K562 (cell line): ENCODE results near the gene COL9A3. TPM values are rescaled to one million over a fixed set of nuclear protein-coding genes. Genes with fewer than 3 reads are reported as not detected.

Experiments
- ATAC-seq: fragments of 200-7000 bp; cut with Tn5 transposase; 3 replicates; pipeline ENCODE4 v1.9.1; 2020; ENCODE audit warnings: moderate library complexity
- BruUV-seq: library from RNA; stranded (reverse); fragments of 400-500 nt; replicated peaks from 2 replicates; lab custom pipeline; 2021; lab: Mats Ljungman, UMichigan
- CTCF ChIA-PET: fragments of 300-600 bp; formaldehyde crosslinking; extraction: SDS; loops from one replicate; lab custom pipeline; 2021; ENCODE audit warnings: low intra/inter-chr PET ratio; lab: Yijun Ruan, JAX
- POLR2A ChIA-PET: fragments of 300-600, 350-650 bp; sonication (Branson Sonifier 250); formaldehyde crosslinking; extraction: SDS; loops from one replicate; lab custom pipeline; 2021; ENCODE audit warnings: antibody characterized with exemption, inconsistent platforms; lab: Yijun Ruan, JAX
- DNase-seq, 4 experiments: peaks; one replicate each; pipeline versions ENCODE4 v3.0.0 to v3.0.0-alpha.2; 2011 to 2018; ENCODE audit warnings: low spot score in 3 of 4, mixed read lengths in 3 of 4; ENCODE audit errors: extremely low read depth in 1 of 4
- FAIRE-seq: peaks from 2 replicates; lab custom pipeline; 2011; peaks lifted over from hg19 to GRCh38; lab: Jason Lieb, UNC
- H2AFZ ChIP-seq: 2 replicates; pipeline ENCODE4 v1.6.0; 2011; ENCODE audit warnings: low read depth, low read length, control low read depth, inconsistent platforms
- H3K27ac ChIP-seq: fragments of 200-600 bp; 3 replicates; pipeline ENCODE4 v1.8.0; 2011; ENCODE audit warnings: low read depth, mild to moderate bottlenecking, control low read depth, inconsistent platforms, low read length, moderate library complexity, mixed read lengths; ENCODE audit errors: extremely low read depth
- H3K27me3 ChIP-seq, 2 experiments: fragments of 300-600 bp in 1 of 2; 2 replicates in 1 of 2; 3 replicates in 1 of 2; pipeline versions ENCODE4 v1.6.0 to v1.8.0; 2011; ENCODE audit warnings: inconsistent platforms in 2 of 2, low read length in 2 of 2, mild to moderate bottlenecking in 1 of 2, mixed read lengths in 1 of 2, moderate library complexity in 1 of 2; ENCODE audit not compliant: control insufficient read depth in 2 of 2, insufficient read depth in 2 of 2
- H3K36me3 ChIP-seq: fragments of 300-600 bp; 3 replicates; pipeline ENCODE4 v1.8.0; 2011; ENCODE audit warnings: mild to moderate bottlenecking, low read length, inconsistent platforms; ENCODE audit not compliant: control insufficient read depth, insufficient read depth
- H3K4me1 ChIP-seq, 2 experiments: fragments of 200-600 bp in 1 of 2; replicated peaks in 1 of 2; 2 replicates in 1 of 2; 3 replicates in 1 of 2; pipeline versions ENCODE4 v1.5.1 to v1.8.0; 2011; ENCODE audit warnings: inconsistent platforms in 2 of 2, low read length in 2 of 2, mild to moderate bottlenecking in 1 of 2, mixed read lengths in 1 of 2, moderate library complexity in 1 of 2; ENCODE audit not compliant: control insufficient read depth in 2 of 2, insufficient read depth in 2 of 2
- H3K4me2 ChIP-seq: 2 replicates; pipeline ENCODE4 v1.6.1; 2011; ENCODE audit warnings: low read length, control low read depth, inconsistent platforms, mixed read lengths; ENCODE audit not compliant: insufficient read depth
- H3K4me3 ChIP-seq: fragments of 200-600 bp; sonication (generic), shearing (Covaris generic); 2 replicates; pipeline ENCODE4 v1.5.1; 2016; ENCODE audit warnings: control low read depth, inconsistent platforms
- H3K79me2 ChIP-seq: fragments of 200-600 bp; 3 replicates; pipeline ENCODE4 v1.8.0; 2011; ENCODE audit warnings: low read length, inconsistent platforms; ENCODE audit not compliant: control insufficient read depth, insufficient read depth
- H3K9ac ChIP-seq, 2 experiments: 2 replicates each; pipeline versions ENCODE4 v1.6.0 to v1.6.1; 2011; ENCODE audit warnings: low read depth in 2 of 2, low read length in 2 of 2, control low read depth in 1 of 2, inconsistent platforms in 1 of 2, mild to moderate bottlenecking in 1 of 2, mixed read lengths in 1 of 2; ENCODE audit not compliant: insufficient read depth in 1 of 2
- H3K9me1 ChIP-seq: one replicate; pipeline ENCODE4 v1.6.0; 2011; ENCODE audit warnings: inconsistent platforms, mild to moderate bottlenecking, low read length, moderate library complexity; ENCODE audit not compliant: control insufficient read depth, insufficient read depth
- H3K9me3 ChIP-seq: replicated peaks from 2 replicates; pipeline ENCODE4 v1.5.1; 2011; ENCODE audit warnings: low read depth, low read length, inconsistent platforms; ENCODE audit not compliant: control insufficient read depth, insufficient read depth
- H4K20me1 ChIP-seq: replicated peaks from 2 replicates; pipeline ENCODE4 v1.6.1; 2011; ENCODE audit warnings: low read length, inconsistent platforms, mixed read lengths; ENCODE audit not compliant: control insufficient read depth, insufficient read depth
- DDX20 ChIP-seq: fragments of 450-650 bp; IDR thresholded peaks from 2 replicates; pipeline ENCODE4 v1.6.1; 2016; ENCODE audit warnings: missing genetic modification characterization, low read depth, mild to moderate bottlenecking, missing compliant biosample characterization, moderate library complexity
- EP300 ChIP-seq: IDR thresholded peaks from 2 replicates; pipeline ENCODE4 v1.6.1; 2012; ENCODE audit warnings: low read length, improper control_type of control experiment
- ETS2 ChIP-seq: IDR thresholded peaks from 2 replicates; pipeline ENCODE4 v1.6.1; 2016; ENCODE audit warnings: borderline replicate concordance, missing genetic modification characterization, mild to moderate bottlenecking, moderate library complexity, missing compliant biosample characterization; ENCODE audit not compliant: poor library complexity, severe bottlenecking
- RAD51 ChIP-seq: fragments of 450-650 bp; IDR thresholded peaks from 2 replicates; pipeline ENCODE4 v1.7.1; 2016; ENCODE audit warnings: low read depth, mild to moderate bottlenecking, borderline replicate concordance
- WGBS: fragments of 100-300 bp; shearing (Covaris generic); methylation state at CpG from one replicate; pipeline ENCODE4 v1.1.6; 2016; ENCODE audit warnings: low coverage, mixed read lengths; ENCODE audit not compliant: insufficient coverage; ENCODE audit errors: missing lambda C conversion rate; 5-methylcytosine and 5-hydroxymethylcytosine counted together
- in situ Hi-C: fragments of 300-500 bp; cut with MboI; formaldehyde crosslinking; loops from 4 replicates; pipeline ENCODE4 v1.15.0; 2018; ENCODE audit warnings: inconsistent platforms, mixed read lengths
- intact Hi-C: fragments of 100-400 bp; cut with micrococcal nuclease; formaldehyde crosslinking; loops from 2 replicates; pipeline ENCODE4 v1.14.2; 2022
- polyA plus RNA-seq, 8 experiments: library from polyadenylated mRNA; depleted of rRNA in 4 of 8; stranded (reverse) in 5 of 8; unstranded in 3 of 8; fragments of >200 nt; fragmentation: Nextera tagmentation in 2 of 8; fragmentation: Illumina TruSeq in 1 of 8; extraction: Ambion mirVana in 2 of 8; extraction: Trizol in 1 of 8; gene quantifications; 2 replicates each; pipeline versions ENCODE4 v1.2.1 to v1.2.3, GENCODE V29; 2011 to 2014; ENCODE audit warnings: inconsistent platforms in 1 of 8, missing spikeins in 1 of 8
- total RNA-seq, 7 experiments: library from RNA; depleted of rRNA in 6 of 7; stranded (reverse); fragments of >200 nt in 6 of 7; fragmentation: Illumina TruSeq in 2 of 7; extraction: Trizol in 2 of 7; gene quantifications; 2 replicates each; pipeline versions ENCODE4 v1.2.1 to v1.2.3, GENCODE V29; 2011 to 2021; ENCODE audit warnings: low replicate concordance in 1 of 7
- TF ChIP-seq, protein P1 (sequence below): fragments of 250-450 bp; sonication (Bioruptor Pico); IDR thresholded peaks from 2 replicates; pipeline ENCODE4 v1.9.0; 2021; ENCODE audit warnings: mild to moderate bottlenecking
- TF ChIP-seq, protein P2 (sequence below), 2 experiments: fragments of 450-650 bp; IDR thresholded peaks; 2 replicates each; pipeline ENCODE4 v1.6.1; 2016; ENCODE audit warnings: mild to moderate bottlenecking in 2 of 2, borderline replicate concordance in 1 of 2, low read depth in 1 of 2, moderate library complexity in 1 of 2

The COL9A3 gene
- total and polyA plus RNA-seq, 9 of the 15 experiments (the other 6 are each of a cell fraction or from before 2014, with no cell fraction given): 0.14 to 3.6 (median 0.88) TPM; not detected in 1

DNA sequence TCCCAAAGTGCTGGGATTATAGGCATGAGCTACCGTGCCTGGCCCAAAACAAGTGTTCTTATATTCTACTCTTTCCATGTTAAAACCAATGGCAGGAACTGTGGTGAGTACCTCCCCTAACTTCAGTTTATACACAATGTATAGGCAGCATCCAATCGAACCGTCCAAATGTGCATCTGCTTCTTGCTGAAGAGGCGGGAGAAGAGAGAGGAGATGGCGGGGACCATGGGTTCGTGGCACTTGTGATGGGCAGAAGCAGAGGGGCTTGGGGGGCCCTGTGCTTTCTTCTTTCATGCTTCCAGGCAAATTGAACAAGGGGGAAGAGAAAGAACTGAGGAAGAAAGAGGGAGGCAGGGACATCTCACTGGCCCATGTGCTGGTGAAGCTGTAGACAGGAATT, 56.0 kb downstream of the COL9A3 start:
- Histone ChIP-seq H3K36me3 (no peaks in the 10 kb centered on the region), H3K4me3 (no peak overlapping the region), H3K4me2 (peak overlapping the region; percentile 60; the same call in 1 of the 2 replicates), H3K9me3 (no peaks in the 10 kb centered on the region), H3K4me1 (peaks cover 21 to 40% of the 10 kb centered on the region in 2 experiments), H3K79me2 (no peaks in the 10 kb centered on the region), H3K27me3 (no peaks in the 10 kb centered on the region), H2AFZ (no peak overlapping the region), H3K9ac (no peak overlapping the region), H3K27ac (no peak overlapping the region), H4K20me1 (no peaks in the 10 kb centered on the region), H3K9me1 (no peaks in the 10 kb centered on the region)
- POLR2A ChIA-PET: interaction anchor here (0.6 to 1.9 kb wide), 3 partner anchors 11 to 353 kb away, joined by 3 to 10 read pairs (median 4); partner anchors contain the start of gene TCFL5
- DNase-seq (no peak), ATAC-seq (no peak), FAIRE-seq (no peak)
- CTCF ChIA-PET: interaction anchor here (0.7 kb wide), 1 partner anchor 135 kb away, joined by 3 read pairs; no protein-coding TSS in a partner anchor
- WGBS: 66% methylated on average over 6 of the region's 6 CpGs
- BruUV-seq: no TSS peak
- TF ChIP-seq, protein P1, sequence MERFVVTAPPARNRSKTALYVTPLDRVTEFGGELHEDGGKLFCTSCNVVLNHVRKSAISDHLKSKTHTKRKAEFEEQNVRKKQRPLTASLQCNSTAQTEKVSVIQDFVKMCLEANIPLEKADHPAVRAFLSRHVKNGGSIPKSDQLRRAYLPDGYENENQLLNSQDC (CRISPR knock-in tag): no peak
- no peak for TF ChIP-seq EP300
- no peak for TF ChIP-seq ETS2
- no peak for TF ChIP-seq DDX20 (tag)
- TF ChIP-seq, protein P2, sequence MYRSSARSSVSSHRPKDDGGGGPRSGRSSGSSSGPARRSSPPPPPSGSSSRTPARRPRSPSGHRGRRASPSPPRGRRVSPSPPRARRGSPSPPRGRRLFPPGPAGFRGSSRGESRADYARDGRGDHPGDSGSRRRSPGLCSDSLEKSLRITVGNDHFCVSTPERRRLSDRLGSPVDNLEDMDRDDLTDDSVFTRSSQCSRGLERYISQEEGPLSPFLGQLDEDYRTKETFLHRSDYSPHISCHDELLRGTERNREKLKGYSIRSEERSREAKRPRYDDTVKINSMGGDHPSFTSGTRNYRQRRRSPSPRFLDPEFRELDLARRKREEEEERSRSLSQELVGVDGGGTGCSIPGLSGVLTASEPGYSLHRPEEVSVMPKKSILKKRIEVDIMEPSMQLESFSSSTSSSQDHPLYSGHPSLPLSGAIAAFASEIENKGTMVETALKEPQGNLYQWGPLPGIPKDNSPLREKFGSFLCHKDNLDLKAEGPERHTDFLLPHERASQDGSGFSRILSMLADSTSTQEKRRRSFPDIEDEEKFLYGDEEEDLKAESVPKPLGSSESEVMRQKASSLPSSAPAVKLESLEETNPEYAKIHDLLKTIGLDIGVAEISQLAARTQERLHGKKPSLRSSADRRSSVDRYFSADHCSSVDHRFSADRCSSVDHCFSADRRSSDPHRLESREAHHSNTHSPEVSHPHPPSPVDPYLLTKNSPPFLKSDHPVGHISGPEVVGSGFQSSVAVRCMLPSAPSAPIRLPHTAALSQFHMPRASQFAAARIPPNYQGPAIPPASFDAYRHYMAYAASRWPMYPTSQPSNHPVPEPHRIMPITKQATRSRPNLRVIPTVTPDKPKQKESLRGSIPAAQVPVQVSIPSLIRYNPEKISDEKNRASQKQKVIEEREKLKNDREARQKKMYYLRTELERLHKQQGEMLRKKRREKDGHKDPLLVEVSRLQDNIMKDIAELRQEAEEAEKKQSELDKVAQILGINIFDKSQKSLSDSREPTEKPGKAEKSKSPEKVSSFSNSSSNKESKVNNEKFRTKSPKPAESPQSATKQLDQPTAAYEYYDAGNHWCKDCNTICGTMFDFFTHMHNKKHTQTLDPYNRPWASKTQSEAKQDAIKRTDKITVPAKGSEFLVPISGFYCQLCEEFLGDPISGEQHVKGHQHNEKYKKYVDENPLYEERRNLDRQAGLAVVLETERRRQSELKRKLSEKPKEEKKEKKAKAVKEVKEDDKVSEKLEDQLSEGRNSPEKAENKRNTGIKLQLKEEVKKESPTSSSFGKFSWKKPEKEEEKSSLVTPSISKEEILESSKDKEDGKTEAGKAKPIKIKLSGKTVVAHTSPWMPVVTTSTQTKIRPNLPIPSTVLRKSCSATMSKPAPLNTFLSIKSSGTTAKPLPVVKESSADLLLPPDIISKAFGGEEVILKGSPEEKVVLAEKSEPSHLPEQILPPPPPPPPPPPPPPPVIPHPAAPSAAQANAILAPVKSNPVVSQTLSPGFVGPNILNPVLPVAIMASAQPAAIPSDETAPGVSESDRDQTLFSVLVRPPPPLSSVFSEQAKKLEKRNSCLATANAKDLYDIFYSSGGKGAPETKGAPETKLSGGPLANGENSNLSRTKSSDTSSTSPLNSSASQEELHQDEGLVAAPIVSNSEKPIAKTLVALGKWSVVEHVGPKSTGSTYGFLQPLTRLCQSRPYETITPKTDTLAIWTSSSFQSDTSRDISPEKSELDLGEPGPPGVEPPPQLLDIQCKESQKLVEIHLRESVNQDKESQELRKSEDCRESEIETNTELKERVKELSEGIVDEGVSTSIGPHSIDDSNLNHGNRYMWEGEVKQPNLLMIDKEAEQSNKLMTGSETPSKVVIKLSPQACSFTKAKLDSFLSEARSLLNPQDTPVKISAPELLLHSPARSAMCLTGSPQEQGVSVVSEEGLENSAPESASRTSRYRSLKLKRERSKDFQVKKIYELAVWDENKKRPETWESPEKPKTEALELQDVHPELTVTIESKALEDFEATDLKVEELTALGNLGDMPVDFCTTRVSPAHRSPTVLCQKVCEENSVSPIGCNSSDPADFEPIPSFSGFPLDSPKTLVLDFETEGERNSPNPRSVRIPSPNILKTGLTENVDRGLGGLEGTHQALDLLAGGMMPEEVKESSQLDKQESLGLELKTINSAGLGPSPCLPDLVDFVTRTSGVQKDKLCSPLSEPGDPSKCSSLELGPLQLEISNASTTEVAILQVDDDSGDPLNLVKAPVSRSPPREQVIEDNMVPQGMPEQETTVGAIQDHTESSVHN (IDR thresholded peaks at IDR 0.05; ENCODE audit: borderline replicate concordance in 1 of 2, low read depth in 1 of 2): no peak
- TF ChIP-seq RAD51: no peak
- in situ Hi-C loops: no loop called here
- intact Hi-C loops: loop anchor here (1.0 to 10.0 kb wide), 2 partner anchors 11 to 48 kb away; no protein-coding TSS in a partner anchor
